Testis (tissue), 2 donors: ENCODE results near the gene TNFRSF8.

Experiments used
- POLR2A ChIP-seq: fragments of 450-650 bp; IDR thresholded peaks from one replicate; pipeline ENCODE4 v1.6.1; 2017; ENCODE audit warnings: antibody characterized with exemption, mild to moderate bottlenecking, moderate library complexity
- TF ChIP-seq, protein P1 (sequence below), 3 experiments: fragments of 450-650 bp in 2 of 3; fragments of 200-600 bp in 1 of 3; sonication (generic) in 1 of 3; IDR thresholded peaks; one replicate each; pipeline ENCODE4 v1.5.1; 2016 to 2019; ENCODE audit warnings: antibody characterized with exemption in 3 of 3, mild to moderate bottlenecking in 2 of 3, moderate library complexity in 1 of 3

DNA sequence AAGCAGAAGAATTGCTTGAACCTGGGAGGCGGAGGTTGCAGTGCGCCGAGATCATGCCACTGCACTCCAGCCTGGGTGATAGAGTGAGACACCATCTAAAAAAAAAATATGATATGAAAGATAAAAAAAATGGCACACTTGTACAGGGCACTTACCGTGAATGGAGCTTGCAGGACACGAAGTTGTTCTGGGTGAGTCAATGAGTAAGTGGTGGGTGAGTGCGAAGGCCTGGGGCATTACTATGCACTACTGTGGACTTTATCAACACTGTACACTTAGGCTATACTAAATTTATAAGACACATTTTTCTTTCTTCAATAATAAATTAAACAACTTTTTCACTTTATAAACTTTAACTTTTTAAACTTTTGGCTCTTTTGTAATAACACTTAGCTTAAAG is 37.0 kb downstream of the TNFRSF8 start:
- TF ChIP-seq, protein P1, sequence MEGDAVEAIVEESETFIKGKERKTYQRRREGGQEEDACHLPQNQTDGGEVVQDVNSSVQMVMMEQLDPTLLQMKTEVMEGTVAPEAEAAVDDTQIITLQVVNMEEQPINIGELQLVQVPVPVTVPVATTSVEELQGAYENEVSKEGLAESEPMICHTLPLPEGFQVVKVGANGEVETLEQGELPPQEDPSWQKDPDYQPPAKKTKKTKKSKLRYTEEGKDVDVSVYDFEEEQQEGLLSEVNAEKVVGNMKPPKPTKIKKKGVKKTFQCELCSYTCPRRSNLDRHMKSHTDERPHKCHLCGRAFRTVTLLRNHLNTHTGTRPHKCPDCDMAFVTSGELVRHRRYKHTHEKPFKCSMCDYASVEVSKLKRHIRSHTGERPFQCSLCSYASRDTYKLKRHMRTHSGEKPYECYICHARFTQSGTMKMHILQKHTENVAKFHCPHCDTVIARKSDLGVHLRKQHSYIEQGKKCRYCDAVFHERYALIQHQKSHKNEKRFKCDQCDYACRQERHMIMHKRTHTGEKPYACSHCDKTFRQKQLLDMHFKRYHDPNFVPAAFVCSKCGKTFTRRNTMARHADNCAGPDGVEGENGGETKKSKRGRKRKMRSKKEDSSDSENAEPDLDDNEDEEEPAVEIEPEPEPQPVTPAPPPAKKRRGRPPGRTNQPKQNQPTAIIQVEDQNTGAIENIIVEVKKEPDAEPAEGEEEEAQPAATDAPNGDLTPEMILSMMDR (IDR thresholded peaks at IDR 0.05): no peak
- no peak for TF ChIP-seq POLR2A
